Amygdala (tissue), 56 donors: ENCODE results near the gene SERPINF2.
"Not testable (repeated sequence)": the region's sequence is repeated elsewhere in the genome, so short reads cannot be mapped to it uniquely, and the experiment has no call there.

Source experiments
- DNase-seq, 56 donors: peaks; one replicate each; lab custom pipeline; 2025; lab: John Stamatoyannopoulos, UW

The SERPINF2 gene

DNA sequence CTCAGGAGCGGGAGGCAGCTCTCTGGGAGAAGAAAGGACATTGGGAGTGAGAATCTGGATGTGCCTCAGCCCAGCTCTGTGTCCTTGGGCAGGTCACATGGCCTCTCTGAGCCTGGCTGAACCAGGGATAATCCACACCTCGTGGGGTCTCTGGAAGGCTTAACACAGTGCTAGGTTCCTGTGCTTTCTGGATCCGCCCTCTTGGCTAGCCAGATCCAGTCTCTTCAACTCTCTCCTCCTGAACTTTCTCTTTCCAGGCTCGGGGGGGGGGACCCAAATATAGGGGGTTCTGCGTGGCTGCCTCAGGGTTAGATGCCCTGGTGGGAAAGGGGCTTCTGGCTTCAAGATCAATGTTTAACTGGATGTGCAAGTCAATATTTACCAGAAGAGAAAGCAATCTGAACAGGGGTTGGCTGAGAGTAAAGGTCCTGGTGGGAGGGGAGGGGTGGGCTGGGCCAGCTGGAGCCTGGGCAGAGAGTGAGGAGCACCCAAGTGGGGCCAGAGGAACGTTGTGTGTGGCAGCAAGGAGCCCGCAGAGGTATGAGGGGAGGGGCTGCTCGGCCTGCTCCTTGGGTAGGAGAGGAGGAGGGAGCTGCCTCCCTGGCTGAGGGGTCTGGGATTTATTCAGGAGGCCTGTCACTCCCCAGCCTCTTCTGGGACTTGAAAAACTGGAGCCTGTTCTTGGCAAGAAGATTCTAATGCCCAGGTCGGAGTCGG is at the start of gene SERPINF2:
Gene SERPINF2 (plus strand): TSS at position 501 of the 717 bp plus-strand sequence. CDS start 2,125 bp downstream, outside the sequence.
- no peak for DNase-seq

DNA sequence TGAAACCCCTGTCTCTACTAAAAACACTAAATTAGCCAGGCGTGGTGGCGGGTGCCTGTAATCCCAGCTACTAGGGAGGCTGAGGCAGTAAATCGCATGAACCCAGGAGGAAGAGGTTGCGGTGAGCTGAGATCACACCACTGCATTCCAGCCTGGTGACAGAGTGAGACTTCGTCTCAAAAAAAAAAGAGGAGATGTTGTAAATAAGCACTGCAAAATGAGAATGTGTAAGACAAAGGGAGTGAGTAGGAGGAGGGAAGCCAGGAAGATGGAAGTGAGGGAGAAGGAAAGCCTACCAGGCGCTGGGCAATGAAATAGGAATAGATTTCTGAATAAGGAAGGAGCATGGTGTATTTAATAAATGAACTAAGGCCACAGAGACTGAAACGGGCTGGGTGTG is 49.3 kb upstream of the SERPINF2 start:
- no peak for DNase-seq

DNA sequence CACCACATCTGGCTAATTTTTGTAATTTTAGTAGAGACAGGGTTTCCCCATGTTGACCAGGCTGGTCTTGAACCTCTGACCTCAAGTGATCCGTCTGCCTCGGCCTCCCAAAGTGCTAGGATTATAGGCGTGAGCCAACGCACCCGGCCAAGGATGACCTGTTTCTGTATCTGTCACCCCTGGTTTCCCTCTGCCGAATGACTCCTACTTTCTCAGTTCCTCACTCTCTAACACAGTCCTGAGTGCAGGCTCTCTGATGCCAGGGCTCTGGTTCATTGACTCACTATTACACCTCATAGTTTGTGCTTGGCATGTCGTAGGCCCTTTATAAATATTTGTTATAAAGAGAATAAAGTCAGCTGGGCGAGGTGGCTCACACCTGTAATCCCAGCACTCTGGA is 47.3 kb upstream of the SERPINF2 start:
- DNase-seq: no peak

DNA sequence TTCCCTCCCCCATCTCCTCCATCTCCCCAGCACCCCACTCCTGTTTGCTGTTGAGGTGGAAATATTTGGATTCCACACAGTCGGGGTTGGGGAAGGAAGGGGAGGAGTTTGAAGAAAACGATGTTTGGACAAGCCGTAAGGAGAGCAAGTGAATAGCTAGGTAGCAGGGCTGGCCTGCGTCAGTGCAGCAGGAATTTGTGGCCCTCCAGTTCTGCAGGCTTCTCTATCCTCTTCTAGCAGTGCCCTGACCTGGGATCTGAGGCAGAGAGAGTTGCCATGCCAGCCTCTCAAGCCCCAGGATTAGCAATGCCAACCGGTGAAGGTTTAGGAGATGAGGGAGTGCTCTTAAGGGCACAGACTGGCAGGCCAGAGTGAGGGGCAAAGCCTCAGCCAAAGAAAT is 45.0 kb upstream of the SERPINF2 start:
- no peak for DNase-seq

DNA sequence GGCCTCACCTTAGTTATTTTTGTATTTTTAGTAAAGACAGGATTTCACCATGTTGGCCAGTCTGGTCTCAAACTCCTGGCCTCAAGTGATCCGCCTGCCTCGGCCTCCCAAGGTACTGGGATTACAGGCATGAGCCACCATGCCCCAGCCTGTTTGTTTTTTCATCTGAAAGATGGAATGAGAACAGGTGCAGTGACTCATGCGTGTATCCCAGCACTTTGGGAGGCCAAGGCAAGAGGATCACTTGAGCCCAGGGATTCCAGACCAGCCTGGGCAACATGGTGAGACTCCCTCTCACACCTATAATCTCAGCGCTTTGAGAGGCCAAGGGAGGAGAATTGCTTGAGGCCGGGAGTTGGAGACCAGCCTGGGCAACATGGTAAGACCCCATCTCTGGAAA is 42.8 kb upstream of the SERPINF2 start:
- not testable (repeated sequence) for DNase-seq

DNA sequence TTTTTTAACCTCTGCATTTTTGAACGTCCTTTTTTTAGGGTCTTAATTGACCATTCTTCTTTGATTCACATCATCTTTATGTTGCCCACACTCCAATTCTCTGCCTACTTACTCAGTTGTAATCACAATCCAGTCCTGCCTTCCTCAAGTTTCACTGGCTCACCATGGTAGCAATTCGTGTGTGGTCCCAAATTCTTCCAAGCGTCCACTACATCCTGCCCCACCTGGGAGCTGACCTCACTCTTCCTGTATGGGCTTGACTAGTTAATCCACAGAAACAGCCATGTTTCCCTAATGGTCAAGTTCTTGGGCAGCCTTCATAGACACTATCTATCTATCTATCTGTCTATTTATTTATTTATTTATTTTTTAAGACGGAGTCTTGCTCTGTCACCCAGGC is 39.6 kb upstream of the SERPINF2 start:
- DNase-seq: no peak

DNA sequence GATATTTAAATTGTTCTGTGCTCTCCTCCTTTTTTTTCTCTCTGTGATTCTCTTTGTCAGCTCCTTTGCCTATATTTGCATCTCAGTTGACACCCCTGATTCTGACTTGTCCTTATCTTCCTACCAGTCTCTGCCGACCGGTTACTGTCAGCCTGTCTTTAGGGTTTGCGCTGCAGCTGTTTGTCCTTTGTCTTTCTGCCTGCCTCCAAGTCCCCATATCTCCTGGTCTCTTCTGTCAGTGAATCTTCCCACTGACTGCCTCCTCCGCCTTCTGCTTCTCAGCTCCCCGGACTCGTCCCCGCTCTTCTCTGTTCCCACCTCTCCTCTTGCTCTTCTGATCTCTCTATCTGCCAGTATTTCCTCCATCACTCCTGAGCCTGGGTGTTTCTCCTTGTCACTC is 37.7 kb upstream of the SERPINF2 start:
- DNase-seq: no peak

DNA sequence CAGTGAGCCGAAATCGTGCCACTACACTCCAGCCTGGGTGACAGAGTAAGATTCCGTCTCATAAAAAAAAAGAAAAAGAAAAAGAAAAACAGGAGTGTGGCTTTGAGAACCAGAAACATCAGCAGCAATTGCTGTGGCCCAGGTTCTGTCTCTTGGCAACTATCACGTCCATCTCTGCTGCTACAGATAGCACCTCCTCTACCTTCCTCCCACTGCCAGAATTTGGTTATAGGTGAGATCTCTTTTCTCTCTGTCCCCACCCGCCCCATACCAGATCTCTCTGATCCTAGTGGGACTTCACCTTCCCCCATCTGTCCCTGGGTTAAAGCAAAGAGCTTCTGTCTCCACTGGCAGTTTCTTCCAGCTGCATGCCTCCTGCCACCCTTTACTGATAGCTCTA is 35.6 kb upstream of the SERPINF2 start:
- no peak for DNase-seq

DNA sequence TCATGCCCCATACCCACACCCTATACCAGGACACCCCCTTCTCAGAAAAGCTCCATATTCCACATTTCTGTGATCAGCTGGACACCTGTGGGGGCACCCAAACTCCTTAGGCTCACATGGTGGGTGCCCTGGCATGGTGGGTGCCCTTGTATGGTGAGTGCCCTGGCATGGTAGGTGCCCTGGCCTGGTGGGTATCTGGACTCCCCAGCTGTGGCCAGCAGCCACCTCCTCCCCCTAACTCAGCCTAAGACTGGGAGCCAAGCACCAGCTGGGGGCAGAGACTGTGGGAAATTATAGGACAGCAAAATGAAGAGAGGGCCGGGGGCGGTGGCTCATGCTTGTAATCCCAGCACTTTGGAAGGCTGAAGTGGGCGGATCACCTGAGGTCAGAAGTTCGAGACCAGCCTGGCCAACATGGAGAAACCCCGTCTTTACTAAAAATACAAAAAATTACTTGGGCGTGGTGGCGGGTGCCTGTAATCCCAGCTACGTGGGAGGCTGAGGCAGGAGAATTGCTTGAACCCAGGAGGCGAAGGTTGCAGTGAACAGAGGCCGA is 33.8 kb upstream of the SERPINF2 start:
- DNase-seq: not testable (repeated sequence)

DNA sequence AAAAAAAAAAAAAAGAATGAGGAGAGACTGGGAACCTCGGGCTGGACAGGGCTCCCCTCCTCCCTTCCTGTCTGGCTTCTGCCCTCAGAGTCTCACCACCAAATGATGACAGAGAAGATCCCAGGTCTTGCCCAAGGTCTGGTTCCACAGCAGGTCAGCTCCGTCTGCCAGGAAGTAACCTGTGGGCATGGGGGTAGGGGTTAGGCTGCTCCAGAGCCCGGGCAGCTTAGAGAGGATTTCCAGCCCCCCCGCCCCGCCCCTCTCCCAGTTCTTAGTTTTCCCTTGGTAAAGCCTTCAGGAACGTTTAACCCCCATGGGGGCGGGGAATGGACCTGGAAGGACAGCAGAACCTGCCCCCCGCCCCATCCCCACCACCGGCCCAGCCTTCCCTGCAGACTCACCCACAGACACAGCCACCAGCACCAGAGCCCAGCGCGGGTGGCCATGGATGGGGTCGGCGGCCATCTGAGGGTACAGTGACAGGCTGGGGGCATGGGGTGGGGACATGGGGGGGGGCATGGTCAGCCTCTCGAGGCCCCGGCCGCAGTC is 33.2 kb upstream of the SERPINF2 start:
- DNase-seq: no peak

DNA sequence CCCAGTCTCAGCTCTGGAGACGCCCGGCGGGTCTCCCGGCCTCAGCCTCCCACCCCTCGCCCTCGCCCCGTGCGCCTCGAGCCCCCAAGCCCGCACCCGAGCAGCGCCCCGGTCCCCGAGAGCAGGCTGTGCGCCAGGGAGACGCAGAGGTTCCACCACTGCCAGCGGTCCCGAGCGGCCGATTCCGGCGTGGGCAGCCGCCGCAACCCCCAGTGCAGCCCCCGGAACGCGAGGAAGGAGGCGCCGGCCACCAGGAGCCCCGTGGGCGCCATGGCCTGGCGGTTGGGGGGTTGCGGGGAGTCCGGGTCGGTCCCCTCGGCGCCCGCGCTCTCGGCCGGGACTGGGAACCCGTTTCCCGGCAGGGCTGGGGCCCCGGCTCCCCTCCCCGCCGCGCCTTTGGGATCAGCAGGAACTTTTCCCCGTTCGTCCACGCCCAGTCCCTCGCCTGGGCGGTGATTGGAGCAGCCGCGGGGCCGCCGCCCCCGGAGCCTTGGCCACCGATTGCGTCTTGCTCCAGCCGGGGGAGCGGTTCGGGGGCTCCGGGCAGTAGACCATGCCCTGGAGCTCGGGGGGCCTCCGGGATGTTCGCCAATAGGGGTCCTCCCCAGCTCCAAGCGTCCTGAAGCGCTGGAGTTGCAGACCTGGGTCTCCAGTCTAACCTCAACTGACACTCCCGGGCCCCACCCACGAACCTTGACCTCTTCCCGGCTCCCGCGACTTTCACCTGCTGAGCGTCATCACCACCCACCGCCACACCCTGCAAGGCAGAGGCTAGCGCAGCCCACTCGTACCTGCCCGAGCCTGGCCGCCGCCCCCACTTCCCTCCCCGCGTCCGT is 32.5 kb upstream of the SERPINF2 start, which contains the start of gene TLCD2:
Gene TLCD2 (minus strand): TSS at position 407 of the 836 bp plus-strand sequence. CDS start 135 bp downstream, at position 272.
- DNase-seq: peak in 7 of 56 donors; percentile 17 to 49 (median 22)

DNA sequence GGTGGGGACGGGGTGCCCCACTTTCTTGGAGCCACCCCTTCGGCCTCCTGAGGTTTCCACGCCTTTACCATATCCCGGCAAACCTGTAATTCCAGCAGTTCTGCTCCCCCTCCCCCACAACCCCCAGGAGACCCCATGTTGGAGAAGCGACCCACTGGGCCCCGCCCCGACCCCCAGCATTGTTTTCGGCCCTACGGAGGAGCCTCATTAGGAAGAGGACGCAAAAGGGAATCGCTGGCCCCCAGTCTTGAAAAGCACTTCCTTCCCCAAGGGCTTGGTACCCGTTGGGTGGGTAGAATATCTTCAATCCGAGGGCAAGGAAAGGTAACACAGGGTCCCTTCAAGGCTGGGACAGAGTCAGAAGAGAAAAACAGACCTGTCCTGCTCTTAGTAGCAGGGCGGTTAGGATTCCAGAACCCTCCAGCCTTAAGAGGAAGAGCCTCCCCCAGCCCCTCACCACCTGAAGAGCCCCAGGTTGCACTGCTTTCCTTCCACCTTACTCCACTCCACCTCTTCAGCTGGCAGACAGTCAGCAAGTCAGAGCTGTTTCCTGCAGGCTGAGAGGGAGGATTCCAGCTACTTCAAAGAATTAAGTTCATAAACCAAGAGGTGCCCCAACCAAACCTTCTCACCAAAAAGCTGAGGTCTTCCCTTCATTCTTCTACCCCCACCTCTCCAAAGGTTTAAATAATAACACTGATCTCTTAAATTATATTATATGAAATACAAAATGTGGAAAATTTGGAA is 31.7 kb upstream of the SERPINF2 start:
- no peak for DNase-seq

DNA sequence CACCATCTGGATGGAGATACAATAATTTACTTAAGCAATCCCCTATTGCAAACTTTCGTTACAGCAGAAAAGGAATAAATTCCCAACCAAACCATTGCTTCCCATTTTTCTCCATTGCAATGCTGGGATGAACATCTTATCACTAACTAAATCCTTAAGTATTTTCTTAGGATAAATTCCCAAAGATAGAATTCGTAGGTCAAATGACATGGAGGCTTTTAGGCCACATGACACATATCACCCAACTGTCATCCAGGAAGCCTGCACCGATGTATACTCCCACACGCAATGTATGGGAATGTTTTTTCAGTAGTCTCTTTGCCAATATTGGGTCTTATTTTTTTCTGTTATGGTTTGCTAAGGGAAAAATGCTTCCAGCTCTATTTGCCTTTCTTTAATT is 30.9 kb upstream of the SERPINF2 start:
- no peak for DNase-seq

DNA sequence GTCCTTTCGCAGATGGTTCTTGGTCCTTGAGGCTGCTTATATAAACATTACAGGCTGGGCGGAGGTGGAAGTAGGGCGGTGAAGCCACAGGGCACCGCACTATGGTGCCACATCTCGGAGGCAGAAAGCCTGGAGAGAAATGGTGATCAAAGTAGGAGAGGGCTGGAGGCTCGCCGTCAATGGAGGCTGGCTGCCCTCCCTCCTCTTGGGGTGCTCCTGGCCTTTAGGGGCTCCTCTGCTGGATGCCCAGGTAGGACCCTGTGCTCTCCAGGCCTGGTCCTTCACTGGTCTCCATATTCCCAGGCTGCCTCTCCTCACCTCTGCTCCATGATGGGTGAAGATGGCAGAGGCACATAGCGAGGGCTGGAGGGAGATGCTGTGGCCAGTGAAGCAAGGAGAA is 30.4 kb upstream of the SERPINF2 start:
- no peak for DNase-seq

DNA sequence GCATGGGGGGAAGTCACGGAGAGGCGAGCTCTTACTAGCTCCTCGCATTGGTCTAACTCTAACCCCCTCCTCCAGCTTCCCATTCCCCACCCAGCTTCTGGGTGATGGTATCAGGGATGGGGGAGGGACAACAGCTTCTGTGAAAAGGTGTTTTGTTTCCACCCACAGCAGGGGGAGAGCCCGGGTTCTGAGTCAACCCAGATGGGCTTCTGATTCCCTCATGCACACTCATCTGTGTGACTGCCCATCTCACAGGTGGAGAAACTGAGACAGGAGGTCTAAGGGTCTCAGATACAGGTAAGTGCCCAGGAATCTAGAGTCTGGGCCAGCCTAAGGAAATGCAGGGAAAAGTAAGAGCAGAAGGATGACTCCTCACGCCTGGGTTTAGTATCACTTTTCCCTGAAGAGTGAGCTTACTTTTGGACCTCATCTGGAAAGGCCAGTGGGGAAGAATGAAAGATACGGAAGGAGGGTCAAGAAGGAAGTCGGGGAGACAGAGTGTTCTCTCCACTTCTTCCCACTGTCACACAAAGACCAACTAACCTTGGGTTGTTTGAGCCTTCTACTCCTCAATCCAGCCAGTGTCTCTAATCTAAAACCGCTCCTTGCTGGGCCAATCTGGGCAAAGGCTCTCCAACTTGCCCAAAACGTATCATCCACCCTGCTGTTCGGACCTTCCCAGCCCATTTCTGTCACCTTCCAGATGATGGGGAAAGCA is 29.4 kb upstream of the SERPINF2 start:
- DNase-seq: no peak

DNA sequence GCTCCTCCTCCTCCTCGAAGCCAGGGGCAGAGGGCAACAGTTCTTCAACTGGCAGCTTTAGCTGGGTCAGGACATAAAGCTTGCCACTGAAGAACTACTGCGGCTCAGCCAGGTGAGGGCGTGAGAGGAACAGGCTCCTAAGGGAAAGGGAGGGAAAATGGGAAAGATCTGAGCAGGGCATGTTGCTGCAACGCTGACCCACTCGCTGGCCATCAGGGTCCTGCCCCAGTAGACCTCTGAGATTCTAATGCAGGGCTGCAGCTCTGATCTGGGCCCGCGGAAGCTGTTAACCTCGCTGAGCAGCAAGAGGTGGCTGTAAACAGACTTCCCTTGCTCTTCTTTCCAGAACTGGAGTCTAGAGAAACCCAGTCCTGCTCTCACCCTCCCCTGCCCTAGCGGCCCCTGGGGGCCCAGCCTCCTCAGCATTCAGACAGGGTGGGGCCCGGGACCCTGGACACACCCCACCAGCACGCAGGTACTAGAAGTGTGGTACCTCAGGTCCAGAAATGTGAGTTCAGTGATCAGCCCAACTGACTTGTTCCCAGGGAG is 28.7 kb upstream of the SERPINF2 start:
- DNase-seq: no peak

DNA sequence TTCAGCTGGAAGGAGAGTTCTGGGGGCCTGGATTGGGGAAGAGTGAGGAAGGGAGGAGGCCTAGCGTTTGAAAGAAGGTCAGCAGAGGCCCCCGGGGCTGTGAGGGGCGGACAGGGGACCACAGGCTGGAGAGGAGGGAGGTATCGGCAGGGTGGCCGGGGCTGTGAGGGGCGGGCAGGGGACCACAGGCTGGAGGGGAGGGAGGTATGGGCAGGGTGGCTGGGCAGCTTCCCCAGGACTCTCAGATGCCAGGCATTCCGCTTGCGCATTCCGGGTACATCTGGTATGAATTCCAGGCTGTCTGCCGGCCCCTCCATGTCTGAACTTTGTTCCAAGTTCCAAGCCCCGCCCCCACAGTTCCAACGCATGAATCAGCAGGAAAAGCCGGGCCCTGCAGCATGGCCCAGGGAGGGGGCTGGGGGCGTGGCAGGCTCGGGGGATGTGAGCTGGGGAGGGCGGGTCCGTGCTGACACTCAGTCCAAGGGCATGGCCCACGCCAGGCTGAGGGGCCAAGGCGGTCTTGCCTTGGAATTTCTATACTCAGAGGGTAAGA is 28.2 kb upstream of the SERPINF2 start:
- peak in 49 of 56 donors; percentile 11 to 84 (median 61) for DNase-seq

DNA sequence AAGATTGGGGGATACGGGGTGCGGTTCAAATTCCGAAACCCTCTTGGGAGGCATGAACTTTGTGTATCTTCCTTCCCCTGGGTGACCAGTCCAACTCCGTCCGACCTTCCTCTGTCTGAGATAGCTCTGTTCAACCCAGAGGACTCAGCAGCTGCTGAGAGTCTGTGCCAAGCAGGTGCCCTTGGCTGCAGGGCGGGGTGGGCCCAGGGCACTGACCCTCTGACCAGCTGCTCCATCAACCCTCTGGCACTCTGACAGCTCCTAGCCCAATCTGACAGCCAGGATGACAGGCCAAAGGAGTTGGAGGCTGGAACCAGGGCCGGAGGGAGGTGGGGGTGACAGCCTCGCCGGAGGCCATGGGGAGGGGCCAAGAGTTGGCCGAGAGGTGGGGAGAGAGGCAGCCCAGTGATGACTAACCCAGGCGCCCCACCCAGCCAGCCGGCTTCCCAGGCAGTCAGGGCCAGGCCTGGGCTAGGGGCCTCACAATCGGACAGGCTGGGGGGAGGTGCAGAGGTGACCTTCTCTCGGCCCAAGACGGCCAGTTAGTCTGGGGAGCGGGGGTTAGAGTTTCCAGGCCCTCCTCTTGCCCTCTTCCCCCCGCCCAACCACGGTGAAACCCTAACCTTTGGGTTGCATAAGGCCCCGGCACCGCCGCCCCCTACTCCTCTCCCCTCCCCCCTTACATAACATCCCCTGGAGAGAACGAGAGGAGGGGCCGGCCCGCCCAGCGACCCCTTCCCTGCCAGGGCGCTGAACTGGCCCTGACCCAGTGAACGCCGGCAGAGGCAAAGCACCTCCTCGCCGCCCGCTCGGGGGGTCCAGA is 27.5 kb upstream of the SERPINF2 start:
- DNase-seq: peak in 20 of 56 donors; percentile 17 to 79 (median 42)
